CD4-positive, alpha-beta T cell treated with Interleukin-21 for 1 hour (primary cell): ENCODE measurements around the gene ROR2.
"Not testable (repeated sequence)": the region's sequence is repeated elsewhere in the genome, so short reads cannot be mapped to it uniquely, and the experiment has no call there.

Experiments
- DNase-seq: peaks from one replicate; pipeline ENCODE4 v3.0.0-alpha.2; 2020

The ROR2 gene

DNA sequence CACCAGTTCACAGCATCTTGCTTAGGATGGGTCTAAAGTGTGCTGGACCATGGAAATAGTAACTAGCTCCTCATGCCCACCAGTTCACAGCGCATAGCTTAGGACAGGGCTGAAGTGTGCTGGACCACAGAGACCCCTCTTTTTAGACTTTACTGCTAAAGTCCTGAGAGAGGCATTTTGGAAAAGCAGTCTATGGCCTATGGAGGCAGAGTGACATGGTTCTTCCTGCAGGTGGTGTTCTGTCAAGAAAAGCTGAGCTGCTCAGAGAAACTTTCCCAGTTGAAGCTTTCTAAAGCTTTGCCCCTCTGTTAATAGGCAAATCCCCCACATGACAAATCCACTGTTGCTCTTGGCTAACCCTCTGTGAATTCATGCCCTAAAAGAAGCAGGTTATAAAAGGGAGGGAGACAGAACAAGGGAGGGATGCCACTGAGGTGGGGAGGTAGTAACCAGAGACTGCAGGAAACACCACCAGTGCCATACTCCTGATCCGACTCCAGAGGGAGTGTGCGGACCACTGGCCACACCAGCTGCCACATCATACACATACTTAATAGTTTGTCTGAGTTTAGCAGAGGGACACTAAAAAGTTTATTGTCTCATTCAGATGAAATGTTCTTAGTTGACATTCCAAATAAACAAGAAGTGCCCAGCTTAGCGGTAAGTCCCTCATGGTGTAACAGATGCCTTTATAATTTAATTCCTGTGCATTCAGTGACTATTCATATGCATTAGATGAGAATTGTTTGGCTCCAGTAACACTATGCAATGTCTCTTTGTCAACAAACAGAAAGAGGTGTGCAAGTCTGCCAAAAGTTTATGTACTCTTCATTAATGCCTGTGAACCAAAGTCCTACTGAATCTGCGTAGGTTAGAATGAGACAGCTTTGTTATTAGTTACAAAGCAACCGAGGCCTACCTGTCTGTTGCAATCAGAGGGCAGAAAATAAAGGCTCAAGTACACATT, 290.2 kb downstream of the ROR2 start:
- DNase-seq = no peak

DNA sequence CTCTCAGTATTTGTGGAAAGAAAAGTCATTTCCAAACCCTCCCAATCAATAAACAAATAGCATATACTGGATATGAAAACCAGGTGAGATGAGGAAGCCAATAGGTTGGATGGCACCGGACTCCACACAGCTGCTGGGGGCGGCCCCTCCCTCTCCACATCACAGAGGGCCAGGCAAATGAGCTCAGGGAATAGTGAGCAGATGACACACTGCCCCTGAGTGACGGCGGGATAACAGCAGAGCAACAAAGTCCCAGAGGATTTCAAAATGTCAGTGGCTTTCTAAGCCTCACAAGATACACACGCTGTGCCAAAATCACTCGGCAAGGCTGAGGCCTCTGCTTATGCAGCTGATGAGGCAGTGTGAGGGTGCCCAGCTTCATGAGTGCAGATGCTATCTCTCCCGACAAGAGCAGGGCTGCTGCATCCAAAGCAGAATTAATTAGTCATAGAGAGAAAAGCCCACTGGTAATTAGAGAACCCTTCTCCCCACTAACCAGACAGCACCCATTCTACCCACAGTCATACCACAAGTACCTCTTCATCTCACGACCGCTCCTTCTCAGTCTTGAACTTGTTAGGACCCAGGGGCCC, 291.4 kb downstream of the ROR2 start:
- no peak for DNase-seq

DNA sequence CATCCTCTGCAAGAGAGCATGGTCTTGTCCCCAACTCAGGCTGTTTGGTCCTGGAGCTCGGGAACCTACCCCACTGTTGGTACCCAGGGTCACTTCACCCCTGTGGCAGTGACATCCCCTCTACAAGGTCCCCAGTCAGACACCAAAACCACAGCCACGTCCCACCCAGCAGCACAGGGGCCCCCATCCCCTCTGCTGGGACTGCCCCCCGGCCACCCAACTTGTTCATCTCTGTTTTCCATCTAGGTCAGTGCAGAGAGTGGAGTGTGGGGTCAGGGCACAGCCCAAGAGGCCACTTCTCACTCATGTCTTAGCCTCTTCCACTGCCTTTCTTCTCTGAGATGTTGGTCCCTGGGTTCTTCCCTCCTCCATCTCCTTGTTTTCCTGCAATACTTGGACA, 292.5 kb downstream of the ROR2 start:
- DNase-seq = no peak

DNA sequence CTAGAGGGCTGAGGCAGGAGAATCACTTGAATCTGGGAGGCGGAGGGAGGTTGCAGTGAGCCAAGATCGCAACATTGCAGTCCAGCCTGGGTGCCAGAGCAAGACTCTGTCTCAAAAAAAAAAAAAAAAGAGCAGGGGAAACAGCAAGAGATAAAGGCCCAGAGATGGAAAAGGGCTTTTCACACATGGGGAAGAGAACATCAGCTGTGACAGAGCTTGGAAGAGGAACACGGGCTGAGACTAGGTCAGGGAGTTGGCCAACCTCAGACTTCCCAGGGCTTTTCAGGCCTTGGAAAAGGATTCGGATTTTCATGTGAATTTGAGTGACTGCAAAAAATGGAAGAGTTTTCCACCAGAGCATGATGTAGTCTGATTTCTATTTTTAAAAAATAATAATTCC, 294.4 kb downstream of the ROR2 start:
- no peak for DNase-seq

DNA sequence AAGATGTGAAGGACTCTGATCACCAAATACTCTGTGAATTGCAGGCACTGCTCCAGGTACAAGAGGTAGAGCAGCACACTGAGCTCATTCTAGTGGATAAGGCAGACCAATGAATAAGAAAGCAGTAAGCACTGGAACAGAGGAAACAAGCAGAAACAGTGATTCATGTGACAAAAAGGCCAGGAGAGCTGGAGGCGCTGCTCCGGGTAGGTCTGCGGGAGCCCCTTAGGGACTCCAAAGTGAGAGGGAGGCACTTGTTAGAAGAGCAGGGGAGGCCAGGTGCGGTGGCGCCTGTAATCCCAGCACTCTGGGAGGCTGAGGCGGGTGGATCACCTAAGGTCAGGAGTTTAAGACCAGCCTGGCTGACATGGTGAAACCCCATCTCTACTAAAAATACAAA, 294.8 kb downstream of the ROR2 start:
- no peak for DNase-seq

DNA sequence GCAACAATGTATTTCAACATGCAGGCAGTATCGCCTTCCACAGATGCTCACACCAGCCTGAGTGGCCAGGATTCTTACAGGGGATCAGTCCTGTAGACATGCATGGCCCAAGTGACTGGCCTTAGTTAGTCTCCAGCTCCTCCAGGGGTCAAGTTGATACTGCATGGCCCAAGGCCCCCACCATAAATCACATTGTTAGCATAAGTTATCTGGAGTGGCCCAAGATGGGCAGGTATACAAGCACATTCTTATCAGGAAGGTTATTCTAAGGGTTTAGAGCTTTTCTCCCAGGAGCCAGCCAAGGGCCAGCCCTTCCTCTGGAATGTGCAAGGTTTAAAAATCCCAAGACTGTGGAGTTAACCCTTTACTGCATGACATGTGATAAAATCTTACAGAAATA, 295.5 kb downstream of the ROR2 start:
- DNase-seq = no peak

DNA sequence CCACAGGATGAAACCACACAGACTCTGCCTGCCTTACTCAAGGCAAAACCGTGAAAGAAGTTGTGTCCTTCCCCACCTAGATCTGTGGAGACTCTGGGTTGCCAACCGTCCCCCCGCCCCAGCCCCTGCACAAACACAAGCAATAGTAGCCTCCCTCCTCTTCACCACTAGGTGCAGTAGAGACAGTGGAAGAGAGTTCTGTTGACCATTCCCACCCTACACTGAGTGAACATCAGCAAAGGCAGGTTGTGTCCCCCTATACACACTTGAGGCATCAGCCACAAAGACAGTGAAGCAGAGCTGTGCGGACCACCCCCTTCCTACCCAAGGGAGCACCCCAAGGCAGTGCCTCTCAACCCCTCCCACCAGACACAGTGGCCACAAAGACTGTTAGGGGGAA, 302.7 kb downstream of the ROR2 start:
- no peak for DNase-seq

DNA sequence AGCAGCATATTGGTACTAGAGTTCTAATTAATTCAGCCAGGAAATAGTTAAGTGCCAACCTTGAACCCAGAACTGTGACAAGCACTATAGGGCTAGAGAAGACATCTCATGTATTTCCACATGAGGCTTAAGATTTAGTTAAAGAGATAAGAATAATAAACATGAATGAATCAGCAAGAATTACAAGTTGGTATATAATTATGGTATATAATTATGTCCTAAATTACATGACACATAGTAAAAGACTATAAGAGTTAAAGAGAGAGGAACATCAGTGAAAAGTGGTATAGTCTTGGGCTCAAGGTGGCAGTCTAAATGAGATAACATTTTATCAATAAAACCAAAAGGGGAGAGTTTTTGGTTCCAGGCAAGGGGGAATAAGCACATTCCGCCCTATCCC, 303.3 kb downstream of the ROR2 start:
- DNase-seq = no peak

DNA sequence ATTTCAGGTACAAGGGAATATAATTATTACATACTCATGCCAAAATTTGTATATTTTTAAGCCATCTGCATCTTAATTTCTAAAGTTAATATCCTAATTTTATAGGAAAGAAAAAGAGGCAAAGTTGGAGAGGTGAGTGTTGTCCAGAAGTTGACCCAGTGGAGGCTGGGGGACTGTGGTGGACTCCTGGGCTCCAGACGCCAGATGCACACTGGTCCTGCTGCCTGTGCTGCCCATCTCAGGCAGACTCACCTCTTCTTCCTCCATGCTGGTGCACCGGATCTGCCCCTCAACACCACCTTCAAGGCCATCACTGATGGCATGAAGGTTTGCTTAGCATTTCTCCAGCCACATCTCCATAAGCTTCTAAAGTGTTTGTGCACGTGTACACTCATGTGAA, 305.6 kb downstream of the ROR2 start:
- DNase-seq = no peak

DNA sequence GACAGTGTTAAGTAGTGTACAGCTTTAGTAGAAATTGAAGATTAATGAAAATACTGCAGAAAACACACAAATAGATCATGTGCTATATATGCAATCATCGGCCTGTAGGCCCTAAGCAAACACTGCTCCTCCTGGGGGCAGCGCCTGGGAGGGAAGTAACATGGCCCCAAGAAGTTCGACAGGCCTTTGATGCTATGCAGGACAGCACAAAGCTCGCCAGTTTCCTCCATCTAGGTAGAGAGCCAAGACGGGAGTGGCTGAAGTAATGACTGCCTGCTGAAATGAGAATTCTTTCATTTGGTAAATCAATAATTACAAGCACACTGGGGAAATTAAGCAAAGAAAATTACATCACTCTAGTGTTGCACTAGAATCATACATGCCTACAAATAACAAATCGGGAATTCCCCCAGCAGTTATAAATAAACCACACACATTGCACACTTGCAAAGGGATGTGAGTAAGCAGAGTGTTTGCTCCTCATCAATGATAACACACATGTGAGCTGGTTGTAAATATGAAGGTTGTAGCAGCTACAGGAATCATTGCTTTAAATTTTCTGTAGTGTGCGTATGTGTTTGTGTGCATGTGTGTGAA, 306.4 kb downstream of the ROR2 start:
- DNase-seq = no peak

DNA sequence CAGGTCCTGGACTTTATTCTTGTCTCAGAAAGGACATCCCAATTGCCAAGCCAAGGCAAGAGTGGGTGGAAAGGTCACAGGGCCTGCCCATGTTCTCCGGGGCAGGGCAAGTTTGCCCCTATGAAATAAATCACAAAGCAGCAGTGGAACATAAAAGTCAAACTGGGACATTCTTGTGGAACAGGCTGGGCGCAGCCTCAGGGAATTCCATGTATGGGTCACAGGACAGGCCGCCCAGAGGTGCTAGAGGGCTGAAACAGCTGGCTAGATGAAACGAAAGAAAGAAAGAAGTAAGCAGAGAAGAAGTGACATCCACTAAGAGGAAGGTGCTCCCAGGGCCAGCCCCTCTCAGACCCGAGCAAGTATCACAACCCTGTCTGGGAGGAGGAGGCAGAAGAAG, 307.3 kb downstream of the ROR2 start:
- no peak for DNase-seq

DNA sequence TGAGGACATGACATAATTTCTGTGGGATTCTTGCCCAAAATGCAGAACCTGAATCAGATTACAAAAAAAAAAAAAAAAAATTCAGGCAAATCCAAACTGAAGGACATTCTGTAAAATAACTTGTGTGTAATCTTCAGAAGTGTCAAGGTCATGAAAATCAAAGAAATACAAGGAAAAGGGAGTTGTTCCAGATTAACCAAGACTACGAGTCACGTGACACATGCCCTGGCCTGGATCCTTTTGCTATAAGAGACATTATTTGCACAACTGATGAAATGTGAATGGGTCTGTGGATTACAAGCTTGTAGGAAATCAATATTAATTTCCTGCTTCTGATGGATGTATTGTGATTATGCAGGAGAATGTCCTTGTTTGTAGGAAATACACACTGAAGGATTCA, 309.6 kb downstream of the ROR2 start:
- no peak for DNase-seq

DNA sequence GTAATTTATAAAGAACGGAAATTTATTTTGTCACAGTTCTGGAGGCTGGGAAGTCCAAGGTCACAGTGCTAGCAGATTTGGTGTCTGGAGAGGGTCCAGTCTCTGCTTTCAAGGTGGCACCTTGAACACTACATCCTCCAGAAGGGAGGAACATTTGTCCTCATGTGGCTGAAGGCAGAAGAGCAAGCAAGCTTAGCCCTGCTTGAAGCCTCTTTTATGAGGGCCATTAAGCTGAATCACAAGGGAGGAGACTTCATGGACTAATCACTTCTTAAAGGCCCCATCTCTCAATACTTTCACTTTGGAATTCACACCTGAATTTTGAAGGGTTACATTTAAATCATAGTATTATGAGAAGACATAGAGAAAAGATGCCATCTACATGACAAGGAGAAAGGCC, 311.0 kb downstream of the ROR2 start:
- no peak for DNase-seq

DNA sequence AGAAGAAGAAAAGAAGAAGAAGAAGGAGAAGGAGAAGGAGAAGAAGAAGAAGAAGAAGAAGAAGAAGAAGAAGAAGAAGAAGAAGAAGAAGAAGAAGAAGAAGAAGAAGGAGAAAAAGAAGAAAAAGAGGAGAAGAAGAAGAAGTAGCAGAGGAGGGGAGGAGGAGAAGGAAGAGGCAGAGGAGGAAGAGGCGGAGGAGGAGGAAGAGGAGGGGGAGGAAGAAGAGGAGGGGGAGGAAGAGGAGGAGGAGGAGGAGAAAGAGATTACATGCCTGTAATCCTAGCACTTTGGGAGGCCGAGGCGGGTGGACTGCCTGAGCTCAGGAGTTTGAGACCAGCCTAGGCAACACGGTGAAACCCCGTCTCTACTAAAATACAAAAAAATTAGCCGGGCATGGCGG, 315.2 kb downstream of the ROR2 start:
- not testable (repeated sequence) for DNase-seq

DNA sequence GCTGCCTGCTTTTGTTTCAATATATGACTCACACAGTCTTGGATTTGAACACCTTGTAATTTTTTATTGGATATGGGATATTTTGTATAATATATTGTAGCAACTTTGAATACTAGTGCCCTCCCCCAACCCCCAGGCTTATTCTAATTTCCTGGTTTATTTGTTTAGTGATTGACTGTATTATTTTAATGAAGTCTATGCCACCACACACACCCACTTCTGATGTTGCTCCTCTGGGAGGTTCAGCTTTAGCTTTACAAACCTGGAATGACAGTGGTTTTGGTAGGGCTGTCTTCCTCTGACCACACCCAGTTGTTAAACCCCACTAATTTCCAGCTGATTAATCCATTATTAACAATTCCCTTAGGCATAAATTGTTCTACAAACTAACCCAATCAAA, 320.3 kb downstream of the ROR2 start:
- no peak for DNase-seq

DNA sequence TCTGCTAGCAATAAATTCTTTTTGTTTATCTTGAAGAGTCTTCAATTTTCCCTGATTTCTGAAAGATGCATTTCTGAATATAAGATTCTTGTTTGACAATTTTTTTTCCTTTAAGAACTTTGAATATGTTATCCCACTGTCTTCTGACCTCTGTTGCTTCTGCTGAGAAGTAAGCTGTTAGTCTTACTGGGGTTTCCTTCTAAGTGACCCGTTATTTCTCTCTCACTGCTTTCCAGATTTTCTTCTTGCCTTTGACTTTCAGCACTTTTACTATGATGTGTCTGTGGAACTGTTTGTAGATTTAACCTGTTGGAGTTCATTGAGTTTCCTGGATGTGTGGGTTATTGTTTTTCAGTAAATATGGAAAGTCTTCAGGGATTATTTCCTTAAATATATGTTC, 321.1 kb downstream of the ROR2 start:
- DNase-seq = no peak

DNA sequence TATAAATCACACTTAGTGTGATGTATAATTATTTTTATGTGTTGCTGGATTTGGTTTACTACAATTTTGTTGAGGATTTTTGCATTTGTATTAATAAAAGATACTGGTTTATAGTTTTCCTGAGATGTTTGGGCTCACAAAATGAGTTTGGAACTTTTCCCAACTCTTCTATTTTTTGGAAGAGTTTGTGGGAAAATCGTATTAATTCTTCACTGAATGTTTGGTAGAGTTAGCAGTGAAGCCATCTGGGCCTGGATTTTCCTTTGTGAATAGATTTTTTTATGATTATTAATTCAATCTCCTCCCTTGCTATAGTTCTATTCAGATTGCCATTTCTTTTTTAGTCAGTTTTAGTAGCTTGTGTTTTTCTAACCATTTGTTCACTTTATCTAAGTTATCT, 324.7 kb downstream of the ROR2 start:
- no peak for DNase-seq

DNA sequence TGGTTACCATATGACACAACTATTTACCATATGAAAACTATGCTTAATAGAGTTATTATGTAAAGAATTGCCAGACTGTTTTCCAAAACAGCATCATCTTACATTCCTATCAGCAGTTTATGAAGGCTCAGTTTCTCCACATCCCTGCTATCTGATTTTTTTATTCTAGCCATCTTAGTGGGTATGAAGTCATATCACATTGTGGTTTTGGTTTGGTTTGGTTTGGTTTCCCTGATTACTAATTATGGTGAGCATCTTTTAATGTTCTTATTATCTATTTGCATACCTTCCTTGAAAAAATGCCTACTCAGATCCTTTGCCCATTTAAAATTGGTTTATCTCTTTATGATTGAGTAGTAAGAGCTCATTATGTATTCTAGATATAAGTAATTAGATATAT, 327.0 kb downstream of the ROR2 start:
- DNase-seq = no peak

DNA sequence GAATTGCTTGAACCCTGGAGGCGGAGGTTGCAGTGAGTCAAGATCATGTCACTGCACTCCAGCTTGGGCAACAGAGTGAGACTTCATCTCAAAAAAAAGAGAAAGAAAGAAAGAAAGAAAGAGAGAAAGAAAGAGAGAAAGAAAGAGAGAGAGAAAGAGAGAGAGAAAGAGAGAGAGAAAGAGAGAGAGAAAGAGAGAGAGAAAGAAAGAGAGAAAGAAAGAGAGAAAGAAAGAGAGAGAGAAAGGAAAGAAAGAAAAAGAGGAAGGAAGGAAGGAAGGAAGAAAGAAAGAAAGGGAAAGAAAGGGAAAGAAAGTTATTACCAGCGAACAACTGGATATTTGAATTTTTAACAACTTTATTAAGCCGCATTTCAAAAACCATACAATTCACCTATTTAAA, 327.9 kb downstream of the ROR2 start:
- not testable (repeated sequence) for DNase-seq

DNA sequence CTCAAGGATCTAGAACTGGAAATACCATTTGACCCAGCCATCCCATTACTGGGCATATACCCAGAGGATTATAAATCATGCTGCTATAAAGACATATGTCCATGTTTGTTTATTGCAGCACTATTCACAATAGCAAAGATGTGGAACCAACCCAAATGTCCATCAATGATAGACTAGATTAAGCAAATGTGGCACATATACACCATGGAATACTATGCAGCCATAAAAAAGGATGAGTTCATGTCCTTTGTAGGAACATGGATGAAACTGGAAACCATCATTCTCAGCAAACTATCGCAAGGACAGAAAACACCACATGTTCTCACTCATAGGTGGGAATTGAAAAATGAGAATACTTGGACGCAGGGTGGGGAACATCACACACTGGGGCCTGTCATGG, 336.0 kb downstream of the ROR2 start:
- DNase-seq = not testable (repeated sequence)

DNA sequence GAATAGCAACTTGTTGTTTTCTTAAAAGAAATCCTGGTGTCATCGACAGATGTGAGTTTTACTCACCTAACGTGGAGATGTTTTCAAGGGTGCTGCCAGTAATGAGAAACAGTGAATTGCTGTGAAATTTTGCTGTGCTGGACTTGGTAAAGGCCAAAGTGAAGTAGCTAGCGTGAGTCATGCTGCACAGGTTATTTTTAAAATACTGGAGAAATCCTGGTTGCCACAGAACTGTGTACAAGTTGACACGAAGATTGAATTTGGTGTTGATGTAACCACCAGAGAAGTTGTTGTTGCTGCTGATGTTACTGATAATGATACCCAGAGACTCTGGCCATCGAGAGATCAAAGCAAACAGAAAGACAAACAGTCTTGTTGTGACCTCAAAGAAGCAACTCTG, 338.4 kb downstream of the ROR2 start:
- DNase-seq = no peak

DNA sequence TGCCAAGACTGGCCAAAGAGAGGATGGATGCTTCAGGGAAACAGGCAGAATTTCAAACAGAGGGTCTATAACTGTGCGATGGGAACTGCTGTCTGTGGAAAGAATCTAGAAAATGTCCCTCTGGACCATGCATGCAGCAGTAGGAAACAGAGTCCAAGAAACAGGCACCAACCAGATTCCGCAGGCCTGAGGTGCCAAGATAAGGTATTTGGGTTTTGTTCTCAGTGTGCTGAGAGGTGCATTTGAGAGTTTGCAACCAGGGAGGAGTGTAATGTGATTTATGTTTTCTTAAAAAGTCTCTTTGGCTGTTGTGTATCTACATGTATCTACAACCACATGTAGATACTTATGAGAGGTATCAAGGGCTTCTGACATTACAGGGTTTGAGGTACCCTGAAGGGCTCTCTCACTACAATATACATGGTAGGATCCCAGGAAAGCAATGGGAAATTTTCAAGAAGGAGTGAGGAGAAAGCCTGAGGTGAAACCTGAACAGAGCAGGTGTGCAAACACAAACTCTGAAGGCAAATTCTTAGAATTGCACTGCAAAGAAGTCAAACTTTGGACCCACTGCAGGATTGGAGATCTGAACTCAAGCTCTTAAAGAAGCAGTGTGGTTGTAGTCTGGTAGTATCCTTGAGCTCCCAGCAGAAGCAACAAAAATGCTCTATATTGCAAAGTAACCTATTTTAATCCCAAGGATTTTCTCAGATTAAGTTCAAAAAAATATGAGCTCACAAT, 343.6 kb downstream of the ROR2 start:
- no peak for DNase-seq

DNA sequence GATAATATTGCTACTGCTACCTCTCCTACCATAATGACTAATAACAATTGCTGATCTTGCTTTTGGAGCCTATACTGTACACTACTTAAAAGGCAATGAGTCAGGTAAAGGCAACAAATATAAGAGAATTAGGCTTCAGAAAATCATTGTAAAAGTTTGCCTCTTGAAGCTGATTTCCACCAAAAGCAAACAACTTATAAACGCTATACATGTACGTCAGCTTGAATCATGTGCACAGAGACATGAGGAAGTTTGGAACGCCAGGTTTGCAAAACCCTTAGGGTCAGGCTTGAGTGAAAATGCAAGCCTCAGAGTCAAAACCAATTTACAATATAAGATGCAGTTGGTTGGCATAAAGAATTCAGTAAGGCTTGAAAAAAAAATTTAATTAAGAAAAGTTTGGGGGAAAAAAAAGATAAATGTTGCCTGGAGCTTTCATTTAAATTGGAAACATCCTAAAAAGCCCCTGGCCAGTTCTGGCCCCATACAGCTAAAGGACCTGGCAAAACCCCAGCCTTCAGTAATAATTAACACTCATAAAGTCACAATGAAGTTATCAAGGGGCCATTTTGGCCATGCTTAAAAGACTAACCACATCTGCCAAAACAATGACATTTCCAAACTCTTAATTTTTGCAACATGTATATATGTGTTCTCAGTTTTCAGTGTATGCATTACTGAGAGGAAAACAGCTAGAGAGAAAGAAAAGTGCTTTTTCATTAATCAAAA, 345.4 kb downstream of the ROR2 start:
- no peak for DNase-seq
